ENCODE measurements around the gene HK3. TPM values are rescaled to one million over a fixed set of nuclear protein-coding genes. Genes with fewer than 3 reads are reported as not detected.

HK3 gene
- total RNA-seq, 4 donors from 2014 or later = 2.6 to 6.0 (median 4.7) TPM

DNA sequence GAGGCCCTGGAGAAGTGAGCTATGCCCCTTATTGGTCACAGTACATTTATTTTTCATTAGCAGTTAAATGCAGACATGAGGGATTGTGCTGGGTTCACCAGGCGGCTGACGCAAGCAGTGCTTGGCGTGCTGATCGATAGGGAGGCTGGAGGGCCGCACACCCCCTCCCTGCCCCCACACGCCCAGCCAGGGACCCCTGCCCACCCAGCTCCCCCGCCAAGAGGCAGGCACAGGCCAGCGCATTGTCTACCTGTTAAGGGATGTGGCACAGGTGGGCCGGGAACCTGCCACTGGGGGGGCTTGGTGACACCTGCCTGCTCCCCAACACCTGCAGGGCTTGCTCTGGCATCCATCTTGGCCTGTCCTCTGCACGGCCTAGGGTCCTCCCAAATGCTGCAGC lies 39.2 kb downstream of the HK3 start:
- WGBS, 2 donors (ENCODE audit: low coverage in 1 of 2) = 70% methylated on average over 9 of the region's 10 CpGs; no CpG with 5 or more reads in 1 of the 2 donors
- H3K27me3 ChIP-seq = peaks cover 43% of the 10 kb centered on the region

DNA sequence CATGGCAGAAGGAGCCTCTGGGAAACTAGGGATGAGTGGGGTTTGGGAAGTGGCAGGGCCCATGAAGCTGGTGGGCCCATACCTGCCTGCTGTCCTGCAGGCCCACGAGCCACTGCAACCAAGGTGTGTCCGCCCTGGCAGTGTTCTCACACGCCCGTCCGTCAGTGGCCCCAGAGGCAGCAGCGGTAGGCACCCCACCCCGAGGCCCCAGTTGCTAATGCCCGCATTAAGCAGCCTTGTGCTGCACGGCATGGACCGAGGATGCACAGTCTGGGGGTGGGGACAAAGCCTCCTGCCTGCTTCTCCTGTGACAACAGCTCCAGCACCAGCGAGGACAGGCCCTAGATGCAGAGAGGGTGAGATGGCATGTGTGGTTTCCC lies 41.3 kb downstream of the HK3 start:
- WGBS, 2 donors (ENCODE audit: low coverage in 1 of 2) = 79% methylated on average over 10 of the region's 11 CpGs; no CpG with 5 or more reads in 1 of the 2 donors
- intact Hi-C loops (cut with DNase I; ENCODE audit: low total_unique reads) = no loop called here
- Histone ChIP-seq H3K36me3 (no peaks in the 10 kb centered on the region), H3K9me3 (no peaks in the 10 kb centered on the region), H3K27ac (no peak overlapping the region), H3K27me3 (peaks cover 26% of the 10 kb centered on the region), H3K4me1 (no peaks in the 10 kb centered on the region), H3K4me3 (no peak overlapping the region)
- DNase-seq = no peak
- TF ChIP-seq CTCF (IDR thresholded peaks at IDR 0.05) (no peak), POLR2A (IDR thresholded peaks at IDR 0.05) (no peak)
- in situ Hi-C loops (cut with MboI; ENCODE audit: low pct_ligation_motif_present in 1 of 4, low pct_unique_long_range_greater_than_20kb in 1 of 4, low sequenced_read_pairs in 3 of 4) = no loop called here

More for the DNA sequence above, 39.2 kb downstream of the HK3 start:
- no peaks in the 10 kb centered on the region for H3K36me3 ChIP-seq
- H3K27ac ChIP-seq = no peak overlapping the region
- H3K4me1 ChIP-seq = no peaks in the 10 kb centered on the region
- no peak overlapping the region for H3K4me3 ChIP-seq
- H3K9me3 ChIP-seq = no peaks in the 10 kb centered on the region
- no peak for DNase-seq
- intact Hi-C loops (cut with DNase I; ENCODE audit: low total_unique reads) = no loop called here
- in situ Hi-C loops (cut with MboI; ENCODE audit: low pct_ligation_motif_present in 1 of 4, low pct_unique_long_range_greater_than_20kb in 1 of 4, low sequenced_read_pairs in 3 of 4) = no loop called here
- TF ChIP-seq POLR2AphosphoS5 (IDR thresholded peaks at IDR 0.05) = no peak
- no peak for TF ChIP-seq CTCF (IDR thresholded peaks at IDR 0.05)
- no peak for TF ChIP-seq POLR2A (IDR thresholded peaks at IDR 0.05)

- no peak overlapping the region for H3K4me3 ChIP-seq
- H3K27me3 ChIP-seq = peaks cover 21% of the 10 kb centered on the region
- no peak for DNase-seq
- intact Hi-C loops (cut with DNase I; ENCODE audit: low total_unique reads) (no loop called here), in situ Hi-C loops (cut with MboI; ENCODE audit: low pct_ligation_motif_present in 1 of 4, low pct_unique_long_range_greater_than_20kb in 1 of 4, low sequenced_read_pairs in 3 of 4) (no loop called here)
- H3K27ac ChIP-seq = no peak overlapping the region
- no peaks in the 10 kb centered on the region for H3K9me3 ChIP-seq
- H3K36me3 ChIP-seq = no peaks in the 10 kb centered on the region
- TF ChIP-seq POLR2AphosphoS5 (IDR thresholded peaks at IDR 0.05) (no peak), CTCF (IDR thresholded peaks at IDR 0.05) (no peak), EP300 (IDR thresholded peaks at IDR 0.05; ENCODE audit: low read depth) (no peak)
- no peaks in the 10 kb centered on the region for H3K4me1 ChIP-seq
- 67% methylated on average over 19 of the region's 19 CpGs; no CpG with 5 or more reads in 1 of the 2 donors for WGBS, 2 donors (ENCODE audit: low coverage in 1 of 2)
Observed at GRCh38 chr5:176857216-176857893, 41.8 kb downstream of the HK3 start.

DNA sequence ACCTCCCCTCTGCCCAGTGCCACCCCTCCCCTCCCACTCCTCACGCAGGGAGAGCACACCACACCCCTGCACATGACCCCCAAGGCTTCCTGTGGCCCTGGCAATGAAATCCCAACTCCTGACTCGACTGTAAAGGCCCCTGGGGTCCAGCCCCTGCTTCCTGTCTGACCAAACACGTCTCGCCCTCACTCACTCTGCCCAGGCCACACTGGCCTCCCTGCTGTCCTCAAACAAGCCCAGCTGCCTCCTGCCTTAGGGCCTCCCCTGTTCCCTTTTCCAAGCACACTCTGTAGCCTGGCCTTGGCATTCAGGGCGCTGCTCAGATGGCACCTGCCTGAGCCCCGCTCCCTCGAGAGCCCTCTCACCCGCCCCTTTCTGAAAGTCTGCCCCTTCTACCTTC lies 42.4 kb downstream of the HK3 start:
- Histone ChIP-seq H3K27ac (no peak overlapping the region), H3K9me3 (no peaks in the 10 kb centered on the region), H3K4me3 (no peak overlapping the region), H3K36me3 (no peaks in the 10 kb centered on the region), H3K4me1 (no peaks in the 10 kb centered on the region), H3K27me3 (peaks cover 14% of the 10 kb centered on the region)
- in situ Hi-C loops (cut with MboI; ENCODE audit: low pct_ligation_motif_present in 1 of 4, low pct_unique_long_range_greater_than_20kb in 1 of 4, low sequenced_read_pairs in 3 of 4) = no loop called here
- no peak for TF ChIP-seq POLR2AphosphoS5 (IDR thresholded peaks at IDR 0.05)
- TF ChIP-seq EP300 (IDR thresholded peaks at IDR 0.05; ENCODE audit: low read depth) = no peak
- no peak for TF ChIP-seq POLR2A (IDR thresholded peaks at IDR 0.05)
- no peak for TF ChIP-seq CTCF (IDR thresholded peaks at IDR 0.05)
- WGBS, 2 donors (ENCODE audit: low coverage in 1 of 2) = 50 to 75% methylated on average over 4 to 8 of the region's 8 CpGs
- intact Hi-C loops (cut with DNase I; ENCODE audit: low total_unique reads) = no loop called here
- DNase-seq = no peak

Data from transverse colon (tissue), 4 donors.